HTR-8/SVneo (cell line): ENCODE measurements around the gene PTMS.

Experiments
- DNase-seq: peaks from one replicate; pipeline ENCODE4 v3.0.0; 2011; ENCODE audit warnings: low spot score, mixed read lengths; ENCODE audit not compliant: insufficient read length
- FAIRE-seq: peaks from 2 replicates; lab custom pipeline; 2011; peaks lifted over from hg19 to GRCh38; lab: Jason Lieb, UNC

PTMS gene

DNA sequence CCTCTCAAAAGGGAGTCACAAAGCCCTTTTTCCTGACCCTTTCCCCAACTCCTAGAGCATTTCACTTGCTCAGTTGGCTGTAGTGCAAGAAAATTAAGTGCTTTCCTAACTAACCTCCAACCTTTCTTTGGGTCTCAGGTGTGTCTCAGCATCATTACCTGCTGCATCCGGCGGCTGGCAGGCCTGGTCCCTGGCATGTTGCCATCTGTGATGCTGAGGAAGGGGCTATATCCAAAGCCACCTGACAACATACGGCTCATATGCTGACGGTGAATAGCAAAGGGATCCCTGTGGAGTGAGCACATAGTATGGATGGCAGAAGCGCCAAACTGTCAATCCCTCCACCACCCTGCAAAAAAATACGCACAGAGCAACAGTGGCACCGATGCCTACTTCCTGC lies 14.4 kb upstream of the PTMS start:
- no peak for DNase-seq
- peak; percentile 90 for FAIRE-seq

DNA sequence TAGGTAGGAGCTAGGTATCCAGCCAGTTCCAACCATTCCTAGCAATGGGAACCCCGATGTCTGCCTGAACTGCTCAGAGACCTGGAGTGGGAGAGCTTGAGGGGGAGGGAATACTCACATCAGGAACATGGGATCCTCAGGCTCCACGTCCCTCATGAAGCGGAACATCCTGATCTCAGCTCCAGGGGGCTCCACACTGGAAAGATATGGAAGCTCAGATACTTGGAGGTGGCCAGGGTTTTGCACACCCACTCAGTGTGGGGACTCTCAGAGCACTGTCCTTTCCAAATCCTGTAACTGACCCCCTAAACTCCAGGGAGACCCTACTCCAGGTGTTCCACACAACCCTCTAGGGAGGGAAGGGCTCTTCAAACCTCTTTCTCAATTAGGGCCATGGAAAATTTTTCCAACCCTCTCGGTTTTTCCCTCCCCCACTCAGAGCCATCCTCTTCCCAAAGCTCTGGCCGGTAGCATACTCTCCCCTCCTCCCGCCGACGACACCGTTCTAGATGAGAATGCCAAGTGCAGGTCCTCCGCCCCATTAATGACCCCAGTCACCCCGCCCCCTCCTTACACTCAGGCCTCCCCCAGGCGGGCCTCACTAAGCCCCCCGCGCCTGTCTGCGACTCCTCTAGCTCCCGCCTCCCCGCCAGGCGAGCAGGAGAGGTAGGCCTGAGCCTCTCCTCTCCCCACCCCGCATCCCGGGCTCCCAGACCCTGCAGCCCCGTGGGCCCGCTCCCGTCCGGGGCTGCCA lies 13.8 kb upstream of the PTMS start:
- FAIRE-seq (peak; percentile 9), DNase-seq (peak; percentile 71)

DNA sequence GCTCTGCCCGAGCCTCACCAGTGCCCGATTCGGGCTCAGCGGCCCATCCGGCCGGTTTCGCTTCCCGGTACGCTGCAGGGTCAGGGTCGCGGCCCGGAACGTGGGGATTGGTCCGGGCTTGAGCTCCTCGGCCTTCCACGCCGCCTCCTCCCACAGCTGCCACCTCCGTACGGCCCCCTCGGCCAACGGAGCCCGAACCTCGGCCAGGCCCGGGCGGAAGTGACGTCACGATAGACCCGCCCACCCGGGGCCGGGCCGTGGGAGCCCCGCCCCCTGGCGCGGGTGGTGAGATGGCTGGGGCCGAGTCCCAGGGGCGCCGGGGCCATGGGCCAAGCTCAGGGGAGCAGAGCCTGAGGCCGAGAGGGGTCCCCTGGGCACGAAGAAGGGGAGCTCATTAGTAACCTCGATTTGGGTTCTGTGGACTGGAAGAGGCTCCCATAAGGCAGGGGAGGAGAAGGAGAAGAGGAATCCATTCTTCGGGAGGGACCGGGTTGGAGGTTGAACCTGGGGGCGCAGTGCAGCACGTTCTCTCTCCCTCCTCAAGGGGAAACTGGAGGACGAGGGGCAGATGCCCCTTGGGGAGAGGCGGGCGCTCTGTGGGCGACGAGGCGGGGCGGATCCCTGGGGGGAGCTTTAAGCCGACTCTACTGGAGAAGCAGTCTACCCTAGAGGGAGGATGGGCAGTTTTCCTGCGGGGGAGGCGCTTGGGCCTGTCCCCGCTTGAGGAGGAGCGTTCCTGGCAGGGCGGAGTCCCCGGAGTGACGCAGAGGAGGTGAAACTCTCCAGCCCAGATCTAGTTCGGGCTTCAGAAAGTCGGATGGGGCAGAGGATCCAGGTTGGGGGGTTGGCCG lies 13.0 kb upstream of the PTMS start, which contains the start of gene MLF2:
Gene MLF2, minus strand, starts transcription at position 221 of the 851 bp plus-strand sequence. CDS start 807 bp downstream, outside the sequence.
- peak; percentile 100 for DNase-seq
- FAIRE-seq, result peak; percentile 97

DNA sequence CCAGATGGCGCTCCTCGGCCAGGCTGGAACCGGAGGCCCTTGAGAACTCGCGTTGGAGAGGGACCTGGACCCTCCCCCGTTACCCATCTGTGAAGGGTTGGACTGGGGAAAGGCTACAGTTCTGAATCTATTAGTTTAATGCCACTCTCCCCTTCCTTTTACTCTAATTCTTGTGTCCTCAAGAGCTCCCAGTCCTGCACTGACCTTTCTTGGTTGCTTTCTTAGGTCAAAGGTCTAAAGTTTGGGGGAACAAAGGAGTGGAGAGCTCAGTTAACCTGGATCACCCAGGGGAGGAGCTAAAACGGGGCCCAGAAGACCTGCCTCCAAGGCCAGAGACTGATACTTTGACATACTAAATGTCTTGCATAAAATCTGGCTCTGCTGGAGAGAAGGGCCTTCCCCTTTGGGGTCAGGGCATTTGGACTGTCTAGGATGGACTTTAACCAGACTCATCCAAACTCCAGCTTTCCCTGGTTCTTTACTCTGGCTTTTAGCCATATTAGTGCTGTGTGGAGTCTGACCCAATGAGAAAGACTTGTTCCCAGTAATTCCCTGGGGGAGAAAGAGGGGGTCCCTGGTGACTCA lies 12.3 kb upstream of the PTMS start:
- FAIRE-seq (no peak), DNase-seq (no peak)

DNA sequence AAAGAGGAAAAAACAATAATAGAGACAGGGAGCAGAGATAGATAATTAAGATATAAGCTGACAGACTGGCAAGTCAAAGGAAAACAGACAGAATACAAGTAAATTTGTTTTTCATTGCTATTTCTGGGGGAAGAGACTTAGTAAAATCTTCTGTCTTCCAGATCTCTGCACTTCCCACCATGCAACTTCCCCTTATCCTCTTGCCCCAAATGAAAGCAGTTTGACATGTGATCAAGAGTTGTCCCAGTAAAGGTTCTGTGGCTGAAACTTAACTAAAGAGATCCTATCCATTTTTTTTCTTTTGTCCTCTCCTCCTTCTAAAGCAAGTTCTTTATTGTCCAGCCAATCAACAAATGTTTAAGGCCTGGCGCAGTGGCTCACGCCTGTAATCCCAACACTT lies 11.8 kb upstream of the PTMS start:
- FAIRE-seq (no peak), DNase-seq (no peak)

DNA sequence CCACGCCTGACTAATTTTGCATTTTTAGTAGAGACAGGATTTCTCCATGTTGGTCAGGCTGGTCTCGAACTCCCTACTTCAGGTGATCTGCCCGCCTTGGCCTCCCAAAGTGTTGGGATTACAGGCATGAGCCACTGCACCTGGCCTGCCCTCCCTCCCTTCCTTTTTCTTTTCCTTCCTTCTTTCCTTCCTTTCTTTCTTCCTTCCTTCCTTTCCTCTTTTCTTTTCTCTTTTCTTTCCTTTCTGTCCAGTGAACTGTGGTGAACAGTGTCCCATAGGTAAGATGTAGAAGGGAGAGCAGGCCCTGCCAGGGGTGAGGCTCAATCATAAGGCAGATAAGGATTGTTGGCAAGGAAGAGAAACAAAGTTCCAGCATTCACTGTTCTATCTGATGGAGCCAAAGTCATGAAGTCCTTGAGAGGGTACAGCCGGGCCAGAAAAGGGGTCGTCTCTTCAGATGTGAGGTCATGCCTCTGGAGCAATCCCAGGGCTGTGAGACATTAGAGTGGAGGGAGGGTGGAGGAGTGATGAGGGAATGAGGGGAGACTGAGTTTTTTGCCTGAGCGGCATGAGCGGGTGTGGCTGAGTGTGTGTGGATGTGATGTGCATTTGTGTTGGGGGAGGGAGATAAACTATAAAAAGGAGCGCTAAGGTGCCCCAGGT lies 9.0 kb upstream of the PTMS start:
- FAIRE-seq (no peak), DNase-seq (no peak)

DNA sequence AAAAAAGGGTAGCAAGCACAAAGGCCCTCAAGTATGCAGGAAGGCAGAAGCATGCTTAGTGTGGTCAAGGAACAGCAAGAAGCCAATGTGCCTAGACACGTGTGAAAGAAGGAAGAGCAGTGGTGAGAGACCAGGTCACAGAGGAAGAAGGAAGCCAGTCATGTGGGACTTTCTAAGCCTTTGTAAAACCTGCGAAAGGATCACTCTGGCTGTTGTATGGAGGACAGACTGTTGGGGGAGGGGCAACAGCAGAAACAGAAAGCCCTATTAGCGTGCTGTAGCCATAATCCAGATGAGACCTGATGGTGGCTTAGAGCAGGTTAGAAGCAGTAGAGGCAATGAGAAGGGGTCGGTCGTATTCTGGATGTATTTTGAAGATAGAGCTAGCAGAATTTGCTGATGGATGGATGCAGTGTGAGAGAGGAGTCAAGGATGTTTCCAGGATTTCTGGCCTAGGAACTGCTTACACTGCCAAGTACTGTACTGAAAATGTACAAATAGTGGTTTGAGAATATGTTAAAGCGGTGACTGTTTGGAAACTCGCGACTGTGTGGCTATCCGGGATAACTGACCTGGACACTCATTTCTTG lies 7.6 kb upstream of the PTMS start:
- DNase-seq, result no peak
- FAIRE-seq, result no peak

DNA sequence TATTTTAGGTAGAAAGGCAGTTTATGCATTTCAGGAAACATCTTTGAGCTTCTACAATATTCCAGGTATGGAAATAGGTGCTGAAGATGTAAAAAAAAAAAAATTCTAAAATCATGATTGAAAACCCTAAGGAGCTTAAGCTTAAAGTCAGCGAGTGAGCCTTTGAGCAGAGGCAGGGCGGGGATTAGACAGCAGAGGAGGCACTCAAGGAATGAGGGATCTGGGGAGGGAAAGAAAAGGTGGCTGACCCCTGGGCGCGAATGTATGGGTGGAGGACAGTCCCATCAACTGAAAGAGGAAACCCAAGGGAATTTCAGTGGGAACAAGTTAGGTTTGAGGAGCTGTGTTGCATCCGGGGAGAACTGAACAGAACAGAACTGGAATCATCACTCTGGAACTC lies 6.4 kb upstream of the PTMS start:
- FAIRE-seq (no peak), DNase-seq (no peak)

DNA sequence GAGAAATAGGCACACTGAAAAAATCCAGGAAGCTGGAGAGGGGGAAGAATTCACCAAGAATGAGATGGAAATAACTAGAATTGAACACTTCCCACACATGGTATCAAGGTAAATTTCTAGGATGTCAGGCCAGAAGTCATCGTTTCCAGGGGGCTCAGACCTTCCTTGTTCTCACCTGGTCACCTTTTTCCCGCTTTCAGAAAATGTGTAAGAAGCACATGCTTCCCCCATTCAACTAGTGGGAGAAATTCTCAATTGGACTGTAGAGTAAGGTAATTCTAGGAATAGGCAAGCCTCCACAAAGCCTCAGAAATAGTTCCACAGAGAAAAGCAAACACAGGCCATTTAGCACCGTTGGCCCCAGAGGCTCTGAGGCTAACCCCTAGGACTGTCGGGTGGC lies 2.8 kb upstream of the PTMS start:
- DNase-seq (no peak), FAIRE-seq (no peak)

DNA sequence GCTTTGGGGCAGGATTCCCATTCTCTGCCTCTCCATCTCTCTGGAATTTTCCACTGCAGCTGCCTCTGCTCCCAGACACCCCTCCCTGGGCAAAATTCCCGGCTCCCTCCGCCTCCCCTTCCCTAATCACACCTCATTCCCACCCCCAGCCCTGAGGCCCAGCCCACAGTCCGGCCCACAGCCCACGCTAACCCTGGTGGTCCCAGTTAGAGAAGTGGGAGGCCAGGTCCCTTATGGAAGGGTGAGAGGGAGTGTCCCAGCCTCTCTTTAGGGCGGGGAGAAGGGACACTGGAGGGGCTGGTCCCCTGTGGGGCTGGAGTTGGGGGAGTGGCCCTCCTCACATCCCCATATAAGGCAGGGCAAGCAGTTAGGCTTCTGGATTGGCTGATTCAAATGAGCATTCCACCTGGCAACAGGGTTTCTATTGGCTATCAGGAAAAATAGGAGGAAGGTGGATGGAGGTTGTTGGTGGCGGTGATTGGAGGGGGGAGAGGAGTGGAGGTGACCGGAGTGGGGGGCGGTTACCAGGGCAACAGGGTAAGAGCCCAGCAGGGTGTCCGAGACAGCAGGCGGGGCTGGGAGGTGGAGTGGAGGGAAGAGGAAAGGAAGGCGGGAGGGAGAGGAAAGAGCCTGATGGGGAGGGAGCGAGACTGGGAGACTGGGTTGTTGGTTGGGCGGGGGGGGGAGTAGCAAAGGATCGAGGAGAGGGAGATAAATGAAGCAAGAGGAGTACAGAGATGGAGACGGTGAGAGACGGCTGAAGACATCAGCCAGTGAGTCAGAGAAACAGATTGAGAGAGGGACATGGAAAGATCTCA lies 1.9 kb upstream of the PTMS start:
- FAIRE-seq, result peak; percentile 99
- peak; percentile 99 for DNase-seq

DNA sequence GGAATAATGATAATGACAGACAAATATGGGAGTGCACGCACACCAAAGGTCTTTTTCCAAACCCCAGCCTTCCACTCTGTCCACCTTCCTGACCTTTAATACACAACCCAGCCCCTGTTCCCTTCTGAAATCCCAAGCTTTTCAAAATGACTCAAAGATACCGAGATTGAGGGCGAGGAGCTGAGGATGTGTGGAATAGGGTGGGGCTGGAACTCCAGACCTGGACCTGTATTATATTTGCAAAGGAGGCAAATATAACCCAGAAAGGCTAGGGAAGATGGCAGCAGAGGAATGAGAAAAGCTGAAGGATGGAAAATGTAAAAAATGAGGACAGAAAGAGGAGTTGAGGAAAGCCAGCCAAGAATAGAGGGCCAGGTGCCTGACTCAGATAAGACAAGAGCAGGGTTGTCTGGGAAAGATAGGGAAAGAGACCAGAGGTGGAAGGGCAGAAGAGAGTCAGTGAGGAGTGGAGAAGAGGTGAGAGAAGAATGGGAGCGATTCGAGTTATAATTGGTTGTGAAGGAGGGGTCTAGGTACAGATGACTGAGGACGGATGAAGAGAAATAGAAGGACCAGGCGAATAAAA lies 1.0 kb upstream of the PTMS start:
- no peak for DNase-seq
- no peak for FAIRE-seq

DNA sequence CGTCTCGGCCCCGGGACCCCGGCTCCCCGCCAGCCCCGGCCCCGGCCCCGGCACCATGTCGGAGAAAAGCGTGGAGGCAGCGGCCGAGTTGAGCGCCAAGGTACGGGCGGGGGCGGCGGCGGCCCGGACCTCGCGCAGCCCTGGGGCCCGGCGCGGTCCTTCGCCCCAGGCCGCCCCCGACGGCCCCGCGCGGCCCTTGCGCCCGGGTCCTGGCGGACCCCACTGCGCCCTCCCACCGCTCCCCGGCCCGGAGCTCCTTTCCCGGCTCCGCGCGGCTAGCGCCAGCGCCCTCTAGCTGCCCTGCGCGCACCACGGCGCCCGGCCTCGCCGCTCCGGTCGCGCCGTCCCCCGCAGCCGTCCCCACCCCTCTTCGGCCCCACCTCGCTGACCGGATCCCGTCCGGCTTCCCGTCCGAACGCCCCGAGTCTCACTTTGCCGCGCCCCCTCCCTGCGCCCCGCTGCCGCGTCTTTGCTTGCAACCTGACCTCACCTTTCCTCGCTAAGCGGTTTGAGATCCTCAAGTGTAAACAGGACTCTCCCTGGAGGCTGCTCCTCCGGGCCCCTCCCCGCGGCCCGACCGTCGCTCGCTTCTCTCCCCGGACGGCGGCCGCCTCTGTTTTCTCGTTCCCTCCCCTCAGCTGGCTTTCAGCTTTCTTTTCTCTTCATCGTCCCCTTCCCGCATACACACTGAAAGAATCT lies 637 bp downstream of the PTMS start:
- DNase-seq (peak; percentile 72), FAIRE-seq (peak; percentile 89)

DNA sequence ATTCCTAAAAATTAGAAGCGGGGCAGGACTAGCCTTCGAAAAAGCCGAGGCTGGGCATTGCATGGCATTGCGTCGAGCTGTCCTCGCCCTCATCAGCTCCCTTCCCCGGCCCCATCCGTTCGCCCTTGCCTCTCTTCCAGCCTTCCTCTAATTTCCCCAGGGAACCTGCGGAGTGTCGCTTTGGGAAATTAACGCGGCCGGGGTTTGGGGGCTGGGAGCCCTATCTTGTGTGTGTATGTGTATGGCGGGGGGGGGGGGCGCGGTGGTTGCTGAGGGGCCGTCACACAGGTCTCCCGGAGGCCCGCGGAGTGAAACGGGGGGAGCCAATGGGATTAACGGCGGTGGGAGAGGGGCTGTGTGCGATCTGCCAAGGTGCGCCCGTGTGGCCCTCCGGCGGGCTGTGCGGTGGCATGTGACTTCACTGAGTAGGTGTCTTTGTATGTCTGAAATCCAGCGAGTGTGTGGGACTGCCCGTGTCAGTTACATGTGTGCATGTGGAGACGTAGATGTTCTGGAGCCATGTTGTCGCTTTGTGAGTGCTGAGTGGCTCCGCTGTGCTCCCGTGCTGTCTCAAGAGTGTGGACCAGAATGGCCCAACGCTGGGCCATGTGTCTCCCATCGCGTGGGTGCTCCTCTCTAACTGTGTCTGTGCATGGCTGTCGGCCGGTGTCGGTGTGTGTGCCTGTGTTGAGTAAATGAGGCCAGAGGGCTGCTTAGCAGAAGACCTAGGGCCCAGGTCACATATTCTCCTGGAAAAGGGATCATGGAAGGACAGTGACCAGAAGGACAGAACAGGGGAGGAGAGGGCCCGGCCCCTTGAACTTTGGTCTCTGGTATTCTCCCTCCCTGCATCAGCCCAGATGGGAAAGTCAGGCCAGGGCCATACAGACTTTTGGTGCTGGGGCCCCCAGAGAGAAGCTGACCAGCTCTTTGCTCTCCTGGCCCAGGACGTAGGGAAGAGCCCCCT lies 1.5 kb downstream of the PTMS start:
- peak; percentile 94 for FAIRE-seq
- no peak for DNase-seq

DNA sequence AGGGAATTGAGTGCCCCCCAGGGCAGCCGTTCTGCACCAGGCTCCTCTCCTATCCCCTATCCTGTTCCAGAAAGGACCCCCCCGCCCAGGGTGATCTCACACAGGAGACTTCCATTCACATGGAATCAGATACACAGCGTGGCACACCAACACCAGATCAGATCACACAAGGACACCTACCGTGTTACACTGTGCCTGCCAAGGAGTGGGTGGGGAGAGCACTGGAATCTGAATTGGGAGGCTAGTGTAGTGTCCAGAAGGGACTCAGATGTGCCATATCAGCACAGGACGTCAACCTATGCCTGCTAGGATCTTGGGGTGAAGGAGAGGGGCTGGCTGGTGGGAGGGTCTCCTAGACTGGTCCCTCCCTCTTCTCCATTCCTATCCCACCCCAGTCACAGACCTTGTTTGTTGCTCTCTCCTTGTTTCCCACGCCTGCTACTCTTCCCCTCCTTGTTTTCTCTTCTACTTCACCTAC lies 2.3 kb downstream of the PTMS start:
- DNase-seq (no peak), FAIRE-seq (peak; percentile 73)

DNA sequence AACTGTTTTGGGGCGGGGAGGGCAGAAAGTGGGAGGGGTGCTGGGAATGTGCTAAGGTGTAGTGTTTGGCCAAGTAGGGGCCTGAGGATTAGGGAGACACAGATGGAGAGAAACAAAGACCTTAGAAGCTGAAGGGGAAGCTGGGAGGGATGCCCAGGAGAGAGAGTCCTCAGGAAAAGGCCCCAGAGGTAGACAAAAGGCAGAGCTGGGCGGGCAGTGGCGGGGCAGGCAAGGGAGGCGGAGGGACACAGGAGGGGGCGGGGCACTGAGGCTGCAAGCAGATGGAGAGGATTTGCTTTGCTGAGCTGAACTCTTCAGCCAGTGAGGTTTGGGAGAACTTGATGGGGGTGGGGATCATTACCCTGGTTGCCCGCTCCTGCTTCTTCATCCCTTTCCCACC lies 2.8 kb downstream of the PTMS start:
- FAIRE-seq (no peak), DNase-seq (no peak)

DNA sequence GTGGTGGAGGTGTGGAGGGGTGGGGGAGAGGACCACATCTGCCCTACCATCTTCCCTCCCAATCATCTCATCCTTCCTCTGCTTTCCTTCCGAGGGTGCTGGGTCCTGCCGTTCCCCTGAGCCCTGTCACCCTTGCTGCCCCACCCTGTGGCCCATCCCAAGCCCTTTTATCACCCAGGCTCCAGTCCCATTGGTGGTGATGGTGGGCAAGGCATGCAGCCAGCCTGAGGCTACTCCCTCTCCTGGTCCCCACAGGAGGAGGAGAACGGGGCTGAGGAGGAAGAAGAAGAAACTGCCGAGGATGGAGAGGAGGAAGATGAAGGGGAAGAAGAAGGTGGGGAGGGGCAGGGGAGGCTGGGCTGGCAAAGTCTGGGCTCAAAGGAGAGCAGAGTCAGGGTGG lies 3.5 kb downstream of the PTMS start:
- FAIRE-seq, result no peak
- no peak for DNase-seq

DNA sequence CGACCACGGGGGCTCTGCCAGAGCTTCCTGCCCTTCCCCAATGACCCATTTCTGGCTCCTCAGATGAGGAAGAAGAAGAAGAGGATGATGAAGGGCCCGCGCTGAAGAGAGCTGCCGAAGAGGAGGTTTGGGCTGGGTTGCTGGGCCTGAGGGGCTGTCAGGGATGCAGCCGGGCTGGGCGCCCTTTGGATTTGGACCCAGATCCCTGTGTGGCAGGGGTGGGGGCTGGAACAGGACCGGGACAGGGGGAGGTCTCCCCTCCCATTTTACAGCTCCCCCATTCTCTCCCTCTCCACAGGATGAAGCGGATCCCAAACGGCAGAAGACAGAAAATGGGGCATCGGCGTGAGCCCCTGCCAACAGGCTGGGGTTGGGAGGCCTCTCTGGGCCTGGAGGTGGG lies 3.9 kb downstream of the PTMS start:
- FAIRE-seq (no peak), DNase-seq (no peak)
